Iris pigment epithelial cell (primary cell): ENCODE data around the gene ZNHIT6.
A peak's percentile ranks its signal among the peaks of the same experiment; 100 is the strongest.
"Not testable (repeated sequence)": the region's sequence is repeated elsewhere in the genome, so short reads cannot be mapped to it uniquely, and the experiment has no call there.

Source experiments
- DNase-seq: peaks from one replicate; pipeline ENCODE4 v3.0.0-alpha.2; 2011; ENCODE audit warnings: low read depth

The ZNHIT6 gene

GRCh38 chr1:85672031-85672660, 36.1 kb downstream of the ZNHIT6 start:
- no peak for DNase-seq

- no peak for DNase-seq
These were observed 42.3 kb downstream of the ZNHIT6 start for GRCh38 chr1:85665932-85666331.

- no peak for DNase-seq
These were observed 44.9 kb downstream of the ZNHIT6 start for GRCh38 chr1:85663382-85663781.

GRCh38 chr1:85661767-85662166, 46.5 kb downstream of the ZNHIT6 start:
- DNase-seq = no peak

GRCh38 chr1:85660541-85660940, 47.7 kb downstream of the ZNHIT6 start:
- DNase-seq = no peak

- no peak for DNase-seq
These were observed 49.1 kb downstream of the ZNHIT6 start for GRCh38 chr1:85659174-85659573.

- DNase-seq = no peak
These were observed 51.3 kb downstream of the ZNHIT6 start for GRCh38 chr1:85656948-85657347.

GRCh38 chr1:85656256-85656655, 52.0 kb downstream of the ZNHIT6 start:
- peak; percentile 86 for DNase-seq

- DNase-seq = no peak
These were observed 52.9 kb downstream of the ZNHIT6 start for GRCh38 chr1:85655315-85655714.

- DNase-seq = peak; percentile 72
These were observed 54.0 kb downstream of the ZNHIT6 start for GRCh38 chr1:85654066-85654782.

- DNase-seq = no peak
These were observed 55.9 kb downstream of the ZNHIT6 start for GRCh38 chr1:85652327-85652726.

- DNase-seq = no peak
These were observed 57.6 kb downstream of the ZNHIT6 start for GRCh38 chr1:85650645-85651044.

- no peak for DNase-seq
These were observed 58.6 kb downstream of the ZNHIT6 start for GRCh38 chr1:85649591-85649990.

GRCh38 chr1:85641598-85642556, 66.4 kb downstream of the ZNHIT6 start:
- DNase-seq = not testable (repeated sequence)

GRCh38 chr1:85639920-85640319, 68.3 kb downstream of the ZNHIT6 start:
- not testable (repeated sequence) for DNase-seq

GRCh38 chr1:85638412-85638811, 69.8 kb downstream of the ZNHIT6 start:
- DNase-seq = no peak

- DNase-seq = no peak
These were observed 77.7 kb downstream of the ZNHIT6 start for GRCh38 chr1:85630493-85630892.

GRCh38 chr1:85629532-85629920, 78.7 kb downstream of the ZNHIT6 start:
- no peak for DNase-seq

- peak; percentile 91 for DNase-seq
These were observed 79.3 kb downstream of the ZNHIT6 start for GRCh38 chr1:85628791-85629531.

GRCh38 chr1:85626818-85627217, 81.4 kb downstream of the ZNHIT6 start:
- no peak for DNase-seq

- DNase-seq = no peak
These were observed 83.9 kb downstream of the ZNHIT6 start for GRCh38 chr1:85624361-85624760.

- DNase-seq = peak; percentile 95
These were observed 85.2 kb downstream of the ZNHIT6 start for GRCh38 chr1:85623061-85623471.
